HG03135 (cell line): ENCODE data around the gene PHF11.
A peak's percentile ranks its signal among the peaks of the same experiment; 100 is the strongest.
"Not testable (repeated sequence)": the region's sequence is repeated elsewhere in the genome, so short reads cannot be mapped to it uniquely, and the experiment has no call there.

Experiments used
- ATAC-seq: cut with Tn5 transposase; IDR thresholded peaks from one replicate; pipeline ENCODE4 v1.9.1; 2021; ENCODE audit warnings: mild to moderate bottlenecking, moderate library complexity; ENCODE audit not compliant: unreplicated experiment

PHF11 gene

DNA sequence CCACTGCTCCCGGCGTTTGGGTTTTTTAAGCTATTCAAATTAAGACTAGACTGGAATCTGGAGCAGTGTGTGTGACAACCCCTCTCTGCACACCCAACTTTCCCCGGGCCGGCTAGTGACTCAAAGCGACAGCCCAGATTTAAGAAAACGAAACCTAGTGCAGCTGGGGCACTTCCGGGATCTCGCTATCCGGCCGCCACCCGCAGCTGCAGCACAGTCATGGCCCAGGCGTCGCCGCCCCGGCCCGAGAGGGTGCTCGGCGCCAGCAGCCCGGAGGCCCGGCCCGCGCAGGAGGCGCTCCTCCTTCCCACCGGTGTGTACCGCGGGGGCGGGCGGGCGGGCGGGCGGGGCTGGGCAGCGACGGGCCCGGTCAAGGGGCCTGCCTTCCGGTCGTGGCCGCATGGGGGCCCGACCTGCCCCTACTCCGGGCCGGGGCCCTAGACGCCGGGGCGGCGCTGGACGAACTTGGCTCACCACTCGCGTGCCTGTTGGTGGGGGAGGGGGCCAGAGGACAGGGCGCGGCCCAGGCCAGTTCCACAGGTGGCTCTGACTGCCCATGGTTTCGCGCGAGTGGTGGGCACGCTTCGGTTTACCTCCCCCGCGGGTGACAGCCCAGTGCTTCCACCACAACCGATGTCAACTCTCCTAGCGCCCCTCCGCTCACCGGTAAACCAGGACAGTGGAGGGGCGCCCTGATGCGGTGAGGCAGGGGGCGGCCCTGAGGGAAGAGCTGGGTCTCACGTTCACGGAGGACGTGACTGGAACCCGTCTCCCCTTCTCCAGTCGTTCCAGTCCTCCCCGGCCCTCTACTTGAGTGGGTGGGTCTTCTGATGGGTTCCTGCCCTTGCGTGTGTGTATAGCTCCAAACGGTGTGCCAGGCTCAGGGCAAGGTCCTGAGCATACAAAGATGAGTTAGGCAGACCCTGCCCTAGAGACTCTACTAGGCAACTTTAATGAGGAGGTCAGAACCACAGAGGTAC, at the start of gene PHF11:
Gene PHF11 (plus strand): TSS at position 171 of the 980 bp plus-strand sequence. CDS start 49 bp downstream, at position 220.
- ATAC-seq: peak; percentile 81

GRCh38 chr13:49446473-49446872, 49.3 kb upstream of the PHF11 start:
- no peak for ATAC-seq

DNA sequence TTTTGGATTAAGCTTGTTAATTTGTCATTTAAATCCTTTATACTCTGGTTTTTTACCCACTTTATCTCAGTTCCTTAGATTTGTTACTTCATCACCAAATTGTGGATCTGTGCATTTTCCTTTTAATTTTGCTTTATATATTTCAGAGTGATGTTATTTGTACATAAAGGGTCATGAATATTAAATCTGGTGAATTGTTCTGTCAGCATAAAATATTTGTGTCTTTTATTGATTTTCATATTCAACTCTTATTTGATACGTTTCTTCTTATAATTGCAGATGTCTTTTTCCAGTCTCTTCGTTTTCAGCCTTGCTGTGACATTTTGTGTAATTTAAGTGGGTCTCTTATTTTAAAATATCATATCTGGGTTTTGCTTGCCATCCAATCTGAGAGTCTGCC, 47.0 kb upstream of the PHF11 start:
- ATAC-seq: no peak

GRCh38 chr13:49450105-49450819, 45.5 kb upstream of the PHF11 start:
- ATAC-seq: no peak

DNA sequence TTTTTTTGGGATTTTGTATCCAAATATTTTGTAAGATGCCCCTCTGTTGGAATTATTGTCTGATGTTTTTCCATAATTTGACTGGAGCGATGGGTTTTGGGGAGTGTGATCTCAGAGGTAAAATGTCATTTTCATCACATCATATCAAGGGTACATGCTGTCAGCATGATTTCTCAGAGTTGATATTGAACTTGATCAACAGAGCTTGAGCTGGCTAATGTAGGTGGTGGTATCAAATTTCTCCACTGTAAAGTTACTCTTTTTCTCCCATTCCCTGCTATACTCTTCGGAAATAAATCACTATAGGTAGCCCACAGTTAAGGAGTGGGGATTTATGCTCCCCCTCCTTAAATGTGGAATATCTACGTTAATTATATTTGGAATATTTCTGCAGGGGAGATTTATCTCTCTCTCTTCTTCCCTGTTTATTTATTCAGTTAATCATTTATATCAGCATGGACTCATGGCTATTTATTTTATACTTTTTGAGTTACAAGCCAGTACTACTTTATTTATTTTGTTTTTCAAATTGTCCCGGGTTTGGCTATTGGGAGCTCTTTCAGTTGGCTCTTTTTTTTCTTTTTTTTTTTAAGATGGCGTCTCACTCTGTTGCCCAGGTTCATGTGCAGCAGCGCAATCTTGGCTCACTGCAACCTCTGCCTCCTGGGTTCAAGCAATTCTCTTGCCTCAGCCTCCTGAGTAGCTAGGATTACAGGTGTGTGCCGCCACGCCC, 42.9 kb upstream of the PHF11 start:
- ATAC-seq: no peak

GRCh38 chr13:49453465-49453864, 42.3 kb upstream of the PHF11 start:
- no peak for ATAC-seq

GRCh38 chr13:49454388-49455006, 41.3 kb upstream of the PHF11 start:
- ATAC-seq: peak; percentile 88

DNA sequence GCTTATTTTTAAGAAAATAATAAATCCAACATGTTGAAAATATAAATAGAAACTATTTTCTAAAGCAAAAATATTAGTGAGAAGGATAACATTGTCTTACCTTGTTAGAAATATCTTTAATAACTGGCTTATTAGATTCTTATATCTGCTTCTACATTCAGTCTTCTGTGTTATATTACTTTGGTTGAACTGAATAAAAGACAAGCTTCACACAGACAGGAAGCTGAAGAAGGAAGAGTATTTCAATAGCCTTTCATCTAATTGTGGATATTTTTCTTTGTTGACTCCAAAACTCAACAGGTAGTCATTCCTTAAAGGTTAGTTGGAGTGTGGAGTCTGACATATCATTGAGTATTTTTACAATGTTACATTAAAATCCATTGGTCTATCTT, 40.8 kb upstream of the PHF11 start:
- no peak for ATAC-seq

- ATAC-seq: no peak
Observed at GRCh38 chr13:49456156-49456555, 39.6 kb upstream of the PHF11 start.

DNA sequence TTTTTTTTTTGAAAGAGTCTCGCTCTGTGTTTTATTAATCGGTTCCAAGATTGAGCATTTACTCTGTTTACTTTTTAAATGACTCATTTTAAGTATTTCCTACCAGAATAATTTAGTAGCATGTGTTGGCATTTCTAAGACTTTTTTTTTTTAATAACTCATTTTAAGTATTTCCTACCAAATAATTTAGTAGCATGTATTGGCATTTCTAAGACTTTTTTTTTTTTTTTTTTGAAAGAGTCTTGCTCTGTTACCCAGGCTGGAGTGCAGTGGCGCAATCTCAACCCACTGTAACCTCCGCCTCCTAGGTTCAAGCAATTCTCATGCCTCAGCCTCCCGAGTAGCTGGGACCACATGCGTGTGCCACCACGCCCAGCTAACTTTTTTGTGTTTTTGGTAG, 38.5 kb upstream of the PHF11 start:
- no peak for ATAC-seq

DNA sequence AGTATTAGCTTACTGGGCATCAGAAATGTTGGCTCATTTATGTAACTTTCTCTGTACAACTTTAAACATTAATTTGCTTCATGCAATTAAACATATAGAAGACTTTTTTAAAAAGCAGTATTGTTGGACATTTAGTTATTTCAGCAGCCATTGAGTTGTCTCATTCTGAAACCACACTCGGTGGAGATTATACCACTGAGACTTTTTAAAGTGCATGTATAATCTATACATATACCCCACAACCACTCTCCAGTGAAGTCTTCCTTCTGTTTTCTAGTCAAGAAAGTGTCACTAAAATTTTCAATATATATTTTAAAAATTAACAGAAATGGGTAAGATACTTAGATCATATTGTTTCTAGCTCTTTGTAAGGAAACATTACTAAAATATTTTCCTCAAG, 36.2 kb upstream of the PHF11 start:
- ATAC-seq: no peak

GRCh38 chr13:49464085-49464484, 31.7 kb upstream of the PHF11 start:
- no peak for ATAC-seq

DNA sequence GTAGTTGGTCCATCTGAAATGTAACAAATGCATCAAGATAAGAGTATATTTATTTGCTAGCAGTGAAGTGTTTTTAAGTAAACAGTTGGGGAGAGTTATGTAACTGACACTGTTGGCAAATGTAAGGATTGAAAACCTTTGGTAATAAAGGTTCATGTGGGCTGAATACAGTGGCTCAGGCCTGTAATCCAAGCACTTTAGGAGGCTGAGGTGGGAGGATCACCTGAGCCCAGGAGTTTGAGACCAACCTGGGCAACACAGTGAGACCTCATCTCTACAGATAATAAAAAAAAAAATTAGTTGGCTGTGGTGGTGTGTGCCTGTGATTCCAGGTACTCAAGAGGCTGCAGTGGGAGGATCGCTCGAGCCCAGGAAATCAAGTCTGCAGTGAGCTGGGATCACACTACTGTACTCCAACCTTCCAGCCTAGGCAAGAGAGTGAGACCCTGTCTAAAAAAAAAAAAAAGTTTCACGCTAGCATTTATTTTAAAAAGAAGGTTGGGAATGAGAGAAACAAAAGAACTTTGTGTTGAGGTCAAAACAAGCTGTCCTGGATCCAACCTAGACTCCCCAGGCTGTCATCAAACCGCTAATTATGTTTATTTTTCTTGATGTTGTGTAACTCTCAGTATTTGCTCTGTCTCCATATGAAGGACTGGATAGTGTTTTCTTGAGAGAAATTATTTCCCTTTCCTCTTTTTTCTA, 31.0 kb upstream of the PHF11 start:
- ATAC-seq: no peak

- no peak for ATAC-seq
Observed at GRCh38 chr13:49466292-49466838, 29.4 kb upstream of the PHF11 start.

GRCh38 chr13:49472186-49472585, 23.6 kb upstream of the PHF11 start:
- ATAC-seq: no peak

GRCh38 chr13:49476529-49476928, 19.2 kb upstream of the PHF11 start:
- no peak for ATAC-seq

DNA sequence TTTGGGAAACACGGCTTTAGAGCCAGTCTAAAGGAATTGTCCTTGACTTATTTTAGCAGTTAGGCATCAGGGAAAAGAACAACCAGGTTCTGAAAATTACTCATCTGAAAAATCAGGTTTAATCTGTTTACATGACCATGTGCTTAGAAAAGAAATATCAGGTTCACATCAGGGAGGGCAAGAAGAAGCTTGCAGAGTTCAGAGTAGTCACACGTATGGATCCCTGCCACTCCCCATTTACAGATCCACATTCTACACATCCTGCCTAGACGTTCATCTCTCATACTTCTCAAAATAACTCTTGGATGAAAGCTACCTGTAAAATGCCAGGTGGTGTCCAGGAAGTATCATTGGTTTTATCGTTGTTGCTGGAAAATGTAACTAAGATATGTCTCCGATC, 14.0 kb upstream of the PHF11 start:
- no peak for ATAC-seq

DNA sequence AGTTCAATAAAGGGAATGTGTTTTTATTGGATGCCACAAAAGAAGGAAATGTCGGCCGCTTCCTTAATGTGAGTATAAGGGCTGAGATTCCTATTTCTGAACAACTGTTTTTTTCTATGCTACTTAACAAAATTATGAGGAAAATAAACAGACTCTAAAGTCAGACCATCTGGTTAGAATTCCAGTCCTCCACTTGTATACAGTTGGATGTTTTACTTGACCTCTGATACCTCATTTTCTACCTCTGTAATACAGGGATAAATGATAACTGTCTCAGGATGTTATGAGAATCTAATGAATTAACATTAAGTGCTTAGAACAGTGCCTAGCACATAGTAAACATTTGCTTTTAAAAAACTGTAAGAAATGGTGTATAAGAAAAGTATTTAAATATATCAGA, 7.2 kb upstream of the PHF11 start:
- no peak for ATAC-seq

- no peak for ATAC-seq
Observed at GRCh38 chr13:49494645-49495044, 1.1 kb upstream of the PHF11 start.

- ATAC-seq: not testable (repeated sequence)
Observed at GRCh38 chr13:49496837-49497236, 1.1 kb downstream of the PHF11 start.
